GM19438 (cell line): ENCODE measurements around the gene HMCN1.

Experiments
- ATAC-seq: cut with Tn5 transposase; IDR thresholded peaks from one replicate; pipeline ENCODE4 v1.9.1; 2021; ENCODE audit warnings: low read depth; ENCODE audit not compliant: unreplicated experiment

Gene HMCN1

DNA sequence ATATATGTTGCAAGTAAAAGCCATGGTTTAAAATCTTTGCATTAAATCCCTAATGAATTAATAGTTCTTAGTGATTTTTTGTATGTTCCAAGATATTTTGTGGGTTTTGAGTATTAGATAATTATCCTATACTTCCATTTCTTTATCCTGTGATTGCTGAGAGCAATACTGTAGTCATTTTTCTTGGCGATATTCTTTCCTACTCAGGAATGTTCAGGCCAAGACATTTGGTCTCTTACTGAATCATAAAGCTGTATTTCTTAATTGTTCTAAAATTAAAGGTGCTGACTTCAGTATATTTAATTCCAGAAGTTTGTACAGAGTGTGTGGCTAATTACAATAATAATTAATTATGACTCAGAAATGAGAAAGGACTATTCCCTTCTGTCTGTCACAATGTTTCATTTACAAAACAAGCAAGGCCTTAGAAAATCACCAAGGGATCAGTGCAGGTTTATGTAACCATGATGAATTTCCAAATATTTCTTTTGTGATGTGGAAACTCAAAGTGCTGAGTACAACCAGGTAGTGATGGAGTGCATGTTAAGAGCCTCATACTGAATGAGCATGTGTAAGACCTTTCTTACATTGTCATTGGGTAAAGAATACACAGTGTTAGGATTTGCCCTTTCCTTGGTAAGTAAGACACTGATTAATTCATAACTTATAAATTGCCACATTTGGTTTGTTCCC, 161.2 kb downstream of the HMCN1 start:
- no peak for ATAC-seq

DNA sequence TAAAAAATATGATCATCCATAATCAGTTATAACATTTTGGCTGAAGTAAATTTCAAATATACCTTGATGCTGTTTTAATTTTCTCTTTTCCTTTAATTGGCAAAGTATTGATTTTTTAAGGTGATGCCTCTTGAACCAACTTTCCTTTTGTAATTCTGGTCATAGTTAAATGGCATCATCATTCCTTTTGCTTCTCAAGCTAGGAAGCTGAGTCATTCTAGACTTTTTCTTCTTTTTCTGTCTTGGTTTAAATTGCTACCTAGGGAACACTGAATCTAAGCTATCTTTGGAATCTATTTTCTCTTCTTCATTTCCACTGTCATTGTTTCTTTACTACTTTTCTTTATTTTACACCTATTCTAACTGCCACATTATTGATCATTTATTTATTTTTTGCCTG, 162.7 kb downstream of the HMCN1 start:
- no peak for ATAC-seq

DNA sequence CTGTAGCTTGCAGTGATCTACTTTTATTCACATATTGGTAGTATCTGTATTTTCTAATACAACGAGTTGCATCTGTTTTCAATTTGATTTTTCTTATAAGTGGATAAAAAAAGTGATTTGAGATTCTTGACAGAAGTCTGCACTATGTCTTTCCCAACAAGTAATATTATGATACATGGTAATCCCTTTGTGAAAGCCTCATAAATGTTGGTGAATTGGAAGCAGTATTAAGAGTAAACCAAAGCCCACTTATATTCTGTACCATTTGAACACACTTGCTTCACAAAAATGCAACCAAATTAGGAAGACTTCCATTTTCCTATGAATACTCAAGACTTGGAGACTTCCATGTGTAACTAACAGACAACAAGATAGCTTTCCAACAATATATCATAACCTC, 172.0 kb downstream of the HMCN1 start:
- ATAC-seq: no peak

DNA sequence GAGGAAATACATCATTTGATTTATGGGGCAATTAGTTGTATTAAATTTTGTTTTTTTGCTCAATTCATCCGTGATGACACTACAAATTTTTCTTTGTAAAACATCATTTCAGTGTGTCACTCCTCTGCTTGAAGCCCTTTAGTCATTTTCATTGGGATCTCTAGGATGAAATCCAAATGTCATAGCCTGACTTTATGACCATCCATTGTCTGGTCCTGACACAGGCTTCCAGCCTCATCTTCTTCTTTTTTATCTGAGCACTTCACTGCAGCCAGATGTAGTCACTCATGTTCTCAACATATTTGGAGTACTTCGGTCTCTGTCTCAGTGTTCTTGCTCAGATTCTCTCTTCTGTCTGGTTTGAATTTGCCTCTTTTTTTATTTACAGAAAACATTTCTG, 173.1 kb downstream of the HMCN1 start:
- ATAC-seq: no peak

DNA sequence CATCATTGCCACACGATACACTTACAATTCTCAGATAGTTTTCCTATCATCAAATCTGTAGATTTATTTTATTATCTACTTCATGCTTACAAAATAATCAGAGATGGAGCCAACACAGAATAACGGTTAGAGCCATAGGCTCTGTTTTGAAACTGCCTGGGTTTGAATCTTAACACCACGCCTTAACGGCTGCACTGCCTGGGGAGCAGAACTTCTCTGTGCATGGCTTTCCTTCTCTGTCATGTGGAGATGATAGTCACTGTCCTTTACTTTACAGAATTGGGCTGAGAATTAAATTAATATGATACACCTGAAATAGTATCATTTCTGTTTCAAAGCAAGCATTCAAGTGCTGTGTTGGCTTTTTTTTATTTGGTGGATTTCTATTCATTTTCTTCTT, 177.8 kb downstream of the HMCN1 start:
- no peak for ATAC-seq

DNA sequence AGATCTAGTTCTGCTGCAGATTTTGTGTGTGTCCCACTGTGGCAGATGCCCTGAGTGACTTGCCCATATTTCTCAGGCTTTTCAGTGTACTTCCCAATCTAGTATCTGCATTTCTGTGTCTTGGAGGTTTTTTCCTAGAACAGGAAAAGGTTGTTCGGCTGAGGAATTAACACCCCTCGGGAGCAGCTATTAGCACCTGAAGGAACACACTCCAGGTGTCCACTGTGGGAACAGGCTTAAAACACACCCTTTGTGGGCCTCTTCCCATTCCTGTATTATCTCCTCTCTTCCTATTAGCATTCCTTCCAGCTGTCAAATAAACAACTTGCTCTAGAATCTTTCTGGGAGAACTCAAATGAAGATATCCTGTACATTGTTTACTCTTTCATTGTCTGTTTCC, 178.3 kb downstream of the HMCN1 start:
- no peak for ATAC-seq

DNA sequence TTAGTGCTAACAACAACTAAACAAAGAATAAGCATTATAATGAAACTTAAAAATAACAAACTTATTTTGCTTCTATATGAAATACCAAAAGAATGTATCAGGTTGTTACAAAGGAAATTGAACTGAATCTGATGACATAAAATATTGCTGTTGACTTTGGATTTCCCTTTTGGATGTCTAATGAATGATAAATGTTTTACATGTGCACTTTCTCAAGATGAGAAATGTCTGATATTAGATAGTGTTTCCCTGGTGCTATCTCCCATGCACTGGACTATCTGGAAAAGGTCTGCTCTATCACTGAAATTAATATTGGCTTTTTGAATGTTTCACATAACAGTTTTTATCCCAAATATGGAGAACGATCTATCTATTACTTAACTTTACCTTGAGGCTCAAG, 179.9 kb downstream of the HMCN1 start:
- ATAC-seq: no peak

DNA sequence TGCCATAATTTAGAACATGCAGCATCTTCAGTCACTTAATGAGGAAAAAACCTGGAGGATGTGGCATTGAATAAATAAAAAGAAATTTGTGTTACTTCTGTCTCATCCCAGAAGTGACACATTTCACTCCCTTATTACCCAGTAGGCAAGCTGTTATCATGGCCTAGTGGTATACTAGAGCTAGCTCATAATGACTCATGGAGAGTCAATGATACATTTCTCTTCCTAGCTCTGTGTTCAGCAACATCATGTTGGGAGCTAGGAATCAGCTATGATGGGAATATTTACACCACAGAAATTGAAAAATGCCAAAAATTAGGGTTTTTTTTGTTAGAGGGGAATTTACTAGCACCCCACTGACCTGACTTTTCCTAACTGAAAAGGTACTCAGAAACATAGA, 182.7 kb downstream of the HMCN1 start:
- ATAC-seq: no peak

DNA sequence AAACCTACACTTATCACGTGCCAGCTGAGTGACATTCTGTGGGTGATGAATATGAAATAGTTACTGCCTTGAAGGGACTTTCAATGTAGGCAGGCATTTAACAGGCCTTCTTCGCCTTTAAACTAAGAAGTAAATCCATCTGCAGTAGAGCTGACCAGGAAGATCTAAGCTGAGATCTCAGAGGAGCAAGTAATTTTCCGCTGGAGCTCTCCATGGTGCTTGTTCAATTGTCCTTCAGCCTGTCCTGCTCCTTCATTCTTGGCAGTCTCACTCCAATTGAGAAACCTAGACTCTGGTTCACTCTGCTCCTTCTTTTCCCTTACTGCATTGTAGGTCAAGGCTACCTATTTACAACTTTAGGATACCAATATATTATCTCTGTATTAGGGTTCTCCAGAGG, 183.5 kb downstream of the HMCN1 start:
- ATAC-seq: no peak

DNA sequence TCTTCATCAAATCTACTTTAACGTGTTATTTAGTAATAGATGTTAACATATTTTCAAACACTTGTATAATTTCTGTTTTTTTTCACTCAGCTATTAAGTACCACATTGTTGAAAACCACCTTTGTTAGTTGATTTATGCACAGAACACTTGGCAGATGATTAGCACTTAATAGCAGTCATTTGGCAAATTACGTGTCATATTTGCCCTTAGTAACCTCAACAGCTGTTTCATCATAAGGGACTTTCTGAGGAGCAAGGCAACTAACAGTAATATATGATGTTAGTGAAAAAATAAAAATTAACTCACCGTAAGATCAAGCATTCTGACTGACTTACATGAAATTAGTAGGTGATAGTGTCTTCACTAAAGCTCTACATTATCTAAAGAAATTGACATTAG, 186.4 kb downstream of the HMCN1 start:
- ATAC-seq: no peak

DNA sequence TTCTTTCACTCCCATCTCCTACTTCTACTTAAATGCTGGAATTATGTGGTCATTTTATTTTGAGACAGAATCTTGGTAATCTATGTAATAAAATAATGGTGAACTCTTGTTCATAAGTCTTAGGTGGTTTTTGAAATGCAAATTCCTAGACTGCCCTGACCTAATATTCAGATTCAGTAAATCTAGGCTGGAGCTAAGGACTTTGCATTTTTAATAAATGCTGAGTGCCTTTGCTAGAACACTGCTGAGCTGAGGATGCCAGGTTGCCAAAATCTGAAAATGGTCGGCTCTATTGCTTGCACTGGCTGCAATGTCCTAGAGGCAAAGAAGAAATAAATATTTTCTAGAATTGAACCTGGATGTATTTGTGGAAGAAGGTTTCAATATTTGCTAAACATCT, 187.4 kb downstream of the HMCN1 start:
- no peak for ATAC-seq

DNA sequence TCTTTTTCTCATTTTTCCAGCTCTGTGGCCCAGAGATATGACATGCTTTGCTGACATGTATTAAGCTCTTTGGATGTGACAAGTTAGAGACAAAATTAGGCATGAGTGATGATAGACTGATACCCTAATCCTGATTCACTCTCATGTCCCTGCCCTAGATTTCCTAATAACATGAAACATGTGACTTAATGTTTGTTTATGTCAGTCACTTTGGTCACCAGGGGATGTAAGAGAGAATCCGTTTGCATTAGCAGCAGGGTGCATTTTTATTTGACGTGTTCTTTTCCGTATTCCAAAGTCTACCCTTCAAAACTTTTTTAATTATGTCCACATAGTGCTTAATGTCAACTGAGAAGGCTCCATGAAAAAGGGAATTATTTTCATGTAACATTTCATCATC, 192.4 kb downstream of the HMCN1 start:
- ATAC-seq: no peak

DNA sequence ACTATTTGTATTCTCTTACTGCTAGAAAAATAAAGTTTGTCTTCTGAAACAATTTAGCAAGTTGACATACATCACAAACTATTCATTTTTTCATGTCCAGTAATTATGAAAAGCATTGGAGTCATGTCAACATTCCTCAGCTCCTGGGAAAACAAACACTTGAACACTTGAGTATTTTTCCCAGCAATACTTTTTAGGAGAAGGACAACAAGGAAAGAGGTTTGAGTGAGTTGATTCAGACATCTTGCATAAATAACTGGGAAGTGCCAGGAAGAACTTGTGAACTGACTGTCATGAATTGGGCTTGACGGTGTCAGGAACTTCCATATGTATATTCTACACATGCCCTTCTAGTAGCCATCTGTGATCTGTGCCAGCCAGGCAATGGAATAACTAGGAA, 195.6 kb downstream of the HMCN1 start:
- no peak for ATAC-seq

DNA sequence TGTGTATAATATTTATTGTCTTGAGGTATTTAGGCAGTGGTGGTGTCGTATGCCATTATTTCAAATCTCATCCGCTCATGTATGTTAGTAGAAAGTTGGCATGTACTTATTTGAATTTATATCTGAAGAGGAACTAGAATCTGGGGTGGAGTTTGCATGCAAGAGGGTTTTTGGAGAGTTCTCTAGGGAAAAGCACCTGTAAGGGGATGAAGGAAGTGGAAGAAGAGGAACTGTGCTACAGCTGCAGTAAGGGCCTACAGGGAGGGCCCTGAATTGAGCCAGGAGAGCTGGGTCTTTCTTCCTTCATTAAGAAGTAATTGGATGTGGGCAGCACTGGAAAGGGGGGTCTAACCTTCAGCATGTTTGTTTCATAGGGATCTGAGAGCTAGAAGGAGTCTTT, 197.2 kb downstream of the HMCN1 start:
- no peak for ATAC-seq

DNA sequence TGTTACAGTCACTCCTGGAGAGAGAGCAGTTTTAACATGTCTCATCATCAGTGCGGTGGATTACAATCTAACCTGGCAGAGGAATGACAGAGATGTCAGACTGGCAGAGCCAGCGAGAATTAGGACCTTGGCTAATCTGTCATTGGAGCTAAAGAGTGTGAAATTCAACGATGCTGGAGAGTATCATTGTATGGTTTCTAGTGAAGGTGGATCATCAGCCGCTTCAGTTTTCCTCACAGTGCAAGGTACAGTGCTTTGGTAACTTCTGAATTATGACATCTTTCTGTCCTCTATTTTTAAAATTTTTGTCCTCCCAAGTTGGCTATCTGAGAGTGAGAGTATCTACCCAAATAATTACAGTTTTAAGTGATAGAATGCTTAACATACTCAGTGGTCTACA, 199.4 kb downstream of the HMCN1 start:
- no peak for ATAC-seq

DNA sequence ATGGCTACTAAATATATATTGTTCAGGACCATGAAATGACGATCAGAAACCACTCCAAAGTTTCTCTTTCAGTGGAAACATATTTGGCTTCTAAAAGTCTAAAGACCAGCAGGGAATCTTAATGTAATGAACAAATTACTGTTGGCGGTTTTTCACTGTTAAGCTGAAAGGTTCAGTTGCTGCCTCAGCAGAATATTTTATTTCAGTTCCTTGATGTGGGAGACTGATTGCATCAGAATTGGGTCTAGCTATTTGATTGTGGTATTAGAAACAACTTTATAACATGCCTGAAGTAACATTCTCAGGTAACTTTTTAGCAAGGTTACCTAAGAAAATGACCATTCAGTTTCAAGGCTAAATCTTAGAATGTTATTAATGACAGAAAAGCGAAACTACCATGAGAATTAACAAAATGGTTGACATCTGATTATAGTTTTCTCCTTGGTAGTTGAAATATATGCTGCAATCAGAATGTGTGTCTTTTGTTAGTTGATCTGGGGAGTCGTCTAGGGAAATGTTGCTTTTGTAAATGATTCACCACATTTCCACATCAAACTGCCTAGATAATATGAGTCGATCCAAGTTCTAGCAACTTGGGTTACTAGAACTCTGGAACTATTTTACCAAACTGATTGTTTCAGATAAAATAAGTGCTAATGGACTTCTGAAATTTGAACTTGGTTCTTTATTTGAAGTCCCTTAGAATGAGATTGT, 200.4 kb downstream of the HMCN1 start:
- ATAC-seq: no peak

DNA sequence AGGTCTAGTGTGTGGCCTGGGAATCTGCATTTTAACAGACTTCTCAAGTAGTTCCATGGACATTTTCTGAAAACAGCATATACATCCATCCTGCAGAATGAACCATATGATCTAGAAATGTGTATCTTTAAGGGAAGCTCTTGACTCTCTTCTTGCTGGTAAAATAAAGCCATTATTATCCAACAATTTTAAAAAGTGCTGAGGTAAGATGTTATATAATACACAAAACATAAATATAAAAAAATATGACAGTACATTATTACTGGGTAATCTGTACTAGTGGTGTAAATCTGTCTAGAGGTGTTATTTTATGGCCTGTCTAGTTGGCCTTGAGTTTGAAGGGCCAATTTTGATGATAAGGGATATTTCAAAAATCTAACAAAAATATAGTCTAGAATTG, 201.2 kb downstream of the HMCN1 start:
- ATAC-seq: no peak

DNA sequence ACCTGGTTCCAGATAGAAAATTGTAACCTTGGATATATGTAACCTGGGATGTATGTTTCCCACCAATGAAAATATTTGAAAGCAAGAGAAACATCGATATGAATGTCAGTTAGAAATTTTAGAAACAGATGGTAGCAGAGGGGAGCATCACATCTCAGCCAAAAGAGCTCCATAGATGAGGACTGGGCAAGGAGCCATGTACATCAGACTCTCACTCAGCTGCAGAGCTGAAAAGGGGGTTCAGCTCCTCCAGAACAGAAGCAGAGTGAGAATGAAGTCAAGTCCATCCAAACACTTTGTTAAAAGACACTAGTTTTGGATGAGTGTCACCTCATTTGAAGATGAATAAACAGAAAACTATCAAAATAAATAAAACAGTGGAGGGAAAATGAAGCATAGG, 202.4 kb downstream of the HMCN1 start:
- no peak for ATAC-seq

DNA sequence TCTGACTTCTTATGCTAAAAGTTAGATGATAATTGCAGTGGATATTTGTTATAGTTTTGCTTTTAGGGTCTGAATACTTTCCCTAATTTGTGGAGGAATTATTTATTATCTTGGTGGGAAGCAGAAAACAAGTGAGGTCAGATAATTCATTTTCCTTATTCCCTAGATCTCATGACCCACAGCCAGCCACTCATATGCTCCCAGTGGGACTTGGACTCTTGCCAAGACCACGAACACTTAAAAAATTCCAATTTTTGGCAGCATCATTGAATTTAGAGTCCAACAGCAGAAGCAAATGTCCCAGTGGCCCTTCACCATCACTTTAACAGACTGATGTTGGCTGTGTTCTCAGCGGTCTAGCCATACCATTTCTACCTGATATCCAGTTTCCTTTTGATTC, 204.2 kb downstream of the HMCN1 start:
- no peak for ATAC-seq

DNA sequence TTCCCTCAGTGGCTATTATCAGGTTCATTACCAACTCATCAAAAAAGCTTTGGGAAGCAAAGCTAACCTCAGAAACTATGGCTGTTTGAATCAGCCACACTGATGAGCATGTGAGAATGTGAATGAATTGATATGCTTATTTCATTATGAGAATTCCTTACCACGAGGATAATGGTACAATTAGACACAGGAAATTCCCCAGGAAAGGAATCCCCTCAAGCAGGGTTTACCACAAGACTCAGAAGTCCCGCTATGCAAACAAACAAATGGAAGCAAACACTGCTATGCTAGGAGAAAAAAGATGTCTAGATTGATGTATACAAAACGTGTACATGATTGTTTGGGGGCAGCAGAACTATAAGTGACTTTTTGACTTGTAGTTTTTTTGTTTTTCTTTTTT, 205.0 kb downstream of the HMCN1 start:
- no peak for ATAC-seq

DNA sequence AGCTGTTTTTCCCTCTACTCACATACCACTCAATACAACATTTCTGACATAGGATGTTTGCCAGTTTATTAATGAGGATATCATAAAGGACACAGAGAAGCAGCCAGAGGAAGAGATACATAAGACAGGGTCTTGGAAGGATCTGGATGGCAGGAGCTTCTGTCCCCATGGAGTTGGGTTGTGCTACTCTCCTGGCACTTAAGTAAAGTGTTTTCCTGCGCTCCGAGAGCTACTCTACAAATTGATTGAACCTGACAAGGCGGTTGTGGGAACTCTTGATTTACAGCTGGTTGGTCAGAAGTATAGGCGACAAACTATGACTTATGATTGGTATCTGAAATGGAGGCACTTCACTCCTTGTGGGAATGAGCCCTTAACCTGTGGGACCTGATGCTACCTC, 208.8 kb downstream of the HMCN1 start:
- ATAC-seq: no peak

DNA sequence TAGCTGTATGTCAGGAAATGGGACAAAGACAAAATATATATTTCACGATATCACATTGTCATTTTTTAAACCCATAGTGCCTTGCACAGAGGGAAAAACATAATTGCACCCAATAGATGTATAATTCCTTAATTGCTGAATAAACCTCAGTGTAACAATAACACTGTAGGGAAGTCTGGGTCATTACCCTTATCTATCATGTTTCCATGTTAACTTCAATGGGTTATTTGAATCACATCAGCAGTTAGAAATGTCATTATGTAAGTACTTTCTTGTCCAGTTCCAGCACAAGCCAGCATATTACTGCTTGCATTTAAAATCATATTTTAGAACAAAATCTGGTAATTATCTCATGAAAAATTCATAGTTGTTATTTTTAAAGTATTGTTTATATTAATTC, 222.7 kb downstream of the HMCN1 start:
- ATAC-seq: no peak
